Epithelial cell of esophagus (primary cell): Measurements from ENCODE around the gene CDKAL1.
A peak's percentile ranks its signal among the peaks of the same experiment; 100 is the strongest.

ENCODE experiments used
- DNase-seq: peaks from one replicate; pipeline ENCODE4 v3.0.0; 2010; ENCODE audit warnings: low read depth
- H3K4me3 ChIP-seq: 2 replicates; pipeline ENCODE4 v1.5.1; 2011; ENCODE audit warnings: mild to moderate bottlenecking, low read length, control low read depth
- TF ChIP-seq, protein P1 (sequence below): IDR thresholded peaks from 2 replicates; pipeline ENCODE4 v1.5.1; 2011; ENCODE audit warnings: low read depth, mild to moderate bottlenecking, low read length, control low read depth, inconsistent platforms; ENCODE audit not compliant: insufficient read depth; ENCODE audit errors: missing control alignments

The CDKAL1 gene

DNA sequence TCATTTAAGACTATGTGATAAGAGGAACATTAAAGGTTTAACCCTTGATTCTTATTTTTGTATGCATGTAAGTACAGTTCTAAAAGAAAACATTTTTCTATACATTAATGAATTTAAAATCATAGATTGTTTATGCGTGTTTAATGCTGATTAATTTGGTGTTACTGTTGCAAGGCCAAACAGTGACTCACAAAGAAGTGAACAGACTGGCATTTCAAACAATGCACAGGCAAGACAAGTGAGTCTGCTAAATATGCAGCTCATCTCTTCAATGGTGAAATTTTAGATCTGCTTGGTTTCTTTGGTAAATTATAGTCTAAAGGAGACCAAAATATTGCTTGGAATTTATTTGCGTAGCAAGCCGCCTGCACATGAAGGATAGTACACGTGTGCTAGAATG lies 641.9 kb downstream of the CDKAL1 start:
- DNase-seq = peak; percentile 80
- no peak overlapping the region for H3K4me3 ChIP-seq
- TF ChIP-seq, protein P1, sequence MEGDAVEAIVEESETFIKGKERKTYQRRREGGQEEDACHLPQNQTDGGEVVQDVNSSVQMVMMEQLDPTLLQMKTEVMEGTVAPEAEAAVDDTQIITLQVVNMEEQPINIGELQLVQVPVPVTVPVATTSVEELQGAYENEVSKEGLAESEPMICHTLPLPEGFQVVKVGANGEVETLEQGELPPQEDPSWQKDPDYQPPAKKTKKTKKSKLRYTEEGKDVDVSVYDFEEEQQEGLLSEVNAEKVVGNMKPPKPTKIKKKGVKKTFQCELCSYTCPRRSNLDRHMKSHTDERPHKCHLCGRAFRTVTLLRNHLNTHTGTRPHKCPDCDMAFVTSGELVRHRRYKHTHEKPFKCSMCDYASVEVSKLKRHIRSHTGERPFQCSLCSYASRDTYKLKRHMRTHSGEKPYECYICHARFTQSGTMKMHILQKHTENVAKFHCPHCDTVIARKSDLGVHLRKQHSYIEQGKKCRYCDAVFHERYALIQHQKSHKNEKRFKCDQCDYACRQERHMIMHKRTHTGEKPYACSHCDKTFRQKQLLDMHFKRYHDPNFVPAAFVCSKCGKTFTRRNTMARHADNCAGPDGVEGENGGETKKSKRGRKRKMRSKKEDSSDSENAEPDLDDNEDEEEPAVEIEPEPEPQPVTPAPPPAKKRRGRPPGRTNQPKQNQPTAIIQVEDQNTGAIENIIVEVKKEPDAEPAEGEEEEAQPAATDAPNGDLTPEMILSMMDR = no peak

DNA sequence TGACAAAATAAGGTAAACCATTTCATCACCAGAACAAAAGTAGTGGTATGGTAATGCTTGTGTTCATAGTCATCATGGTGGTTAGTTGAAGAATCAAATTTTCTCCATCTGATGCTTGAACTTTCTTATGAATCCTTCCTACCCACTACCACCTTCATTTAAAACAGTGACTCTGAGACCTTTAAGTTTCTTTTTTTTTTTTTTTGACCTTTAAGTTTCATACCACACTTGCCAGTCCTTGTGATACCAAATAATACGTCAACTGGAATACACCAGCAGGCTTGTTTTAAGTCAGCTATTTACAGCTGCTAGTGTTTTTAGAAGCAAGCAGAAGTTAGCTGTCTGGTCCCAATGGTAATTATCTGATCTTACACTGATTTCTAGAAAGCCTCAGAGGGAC lies 645.9 kb downstream of the CDKAL1 start:
- DNase-seq = no peak
- H3K4me3 ChIP-seq = no peak overlapping the region
- TF ChIP-seq, protein P1 = no peak

DNA sequence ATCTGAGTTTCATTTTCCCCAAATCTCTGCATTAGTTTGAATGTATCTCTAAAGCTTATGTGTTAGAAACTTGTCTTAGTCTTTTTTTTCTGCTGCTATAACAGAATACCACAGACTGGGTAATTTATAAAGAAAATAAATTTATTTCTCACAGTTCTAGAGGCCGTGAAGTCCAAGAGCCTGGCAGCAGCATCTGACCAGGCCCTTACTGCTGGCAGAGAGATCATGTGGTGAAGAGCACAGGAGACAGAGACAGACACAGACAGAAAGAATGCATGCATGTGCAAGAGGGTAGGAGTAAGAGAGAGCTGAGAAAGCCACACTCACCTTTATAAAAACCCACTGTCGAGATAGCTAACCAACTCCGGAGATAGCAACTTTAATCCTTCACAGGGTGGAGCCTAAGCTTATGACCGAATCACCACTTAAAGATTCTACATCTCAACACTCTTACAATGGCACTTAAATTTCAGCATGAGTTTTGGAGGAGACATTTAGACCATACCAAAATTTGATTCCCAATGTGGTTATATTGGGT lies 646.6 kb downstream of the CDKAL1 start:
- no peak for DNase-seq
- H3K4me3 ChIP-seq = no peak overlapping the region
- TF ChIP-seq, protein P1 = no peak

DNA sequence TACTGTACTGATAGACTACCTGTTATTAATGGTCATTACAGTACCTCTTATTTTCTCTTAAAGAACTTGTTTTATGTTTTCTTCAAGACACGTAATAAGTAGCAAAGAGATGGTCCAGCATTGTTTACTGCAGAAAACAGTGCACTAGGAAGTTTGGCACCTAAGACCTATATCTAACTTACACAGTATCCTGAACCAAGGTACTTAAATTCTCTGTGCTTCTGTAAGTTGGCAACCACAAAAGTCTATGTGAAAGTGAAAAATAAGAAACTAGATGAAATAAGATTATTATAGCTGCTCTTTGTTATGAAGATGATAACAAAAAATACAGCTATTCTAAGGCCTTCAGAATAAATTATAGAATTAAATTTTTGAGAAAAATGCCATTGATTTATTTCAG lies 647.6 kb downstream of the CDKAL1 start:
- no peak for DNase-seq
- no peak overlapping the region for H3K4me3 ChIP-seq
- TF ChIP-seq, protein P1 = no peak

DNA sequence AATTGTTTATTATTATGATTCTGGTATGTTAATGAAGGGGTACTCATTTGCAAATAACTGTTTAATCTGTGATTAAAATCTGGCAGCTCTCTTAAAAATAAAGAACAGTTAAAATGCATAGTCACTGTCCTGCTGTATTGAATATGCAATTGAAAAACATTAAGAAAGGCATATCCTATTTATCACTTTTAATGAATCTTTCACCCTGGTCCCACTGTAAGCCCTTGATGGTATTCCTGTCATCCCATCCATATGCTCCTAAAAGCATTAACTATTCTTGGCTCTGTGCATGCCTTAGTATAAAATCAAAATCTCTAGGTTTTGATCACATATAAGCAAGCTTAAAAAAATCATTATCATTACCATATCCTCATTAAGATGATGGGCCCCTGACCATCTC lies 648.3 kb downstream of the CDKAL1 start:
- DNase-seq = no peak
- TF ChIP-seq, protein P1 = no peak
- H3K4me3 ChIP-seq = no peak overlapping the region

DNA sequence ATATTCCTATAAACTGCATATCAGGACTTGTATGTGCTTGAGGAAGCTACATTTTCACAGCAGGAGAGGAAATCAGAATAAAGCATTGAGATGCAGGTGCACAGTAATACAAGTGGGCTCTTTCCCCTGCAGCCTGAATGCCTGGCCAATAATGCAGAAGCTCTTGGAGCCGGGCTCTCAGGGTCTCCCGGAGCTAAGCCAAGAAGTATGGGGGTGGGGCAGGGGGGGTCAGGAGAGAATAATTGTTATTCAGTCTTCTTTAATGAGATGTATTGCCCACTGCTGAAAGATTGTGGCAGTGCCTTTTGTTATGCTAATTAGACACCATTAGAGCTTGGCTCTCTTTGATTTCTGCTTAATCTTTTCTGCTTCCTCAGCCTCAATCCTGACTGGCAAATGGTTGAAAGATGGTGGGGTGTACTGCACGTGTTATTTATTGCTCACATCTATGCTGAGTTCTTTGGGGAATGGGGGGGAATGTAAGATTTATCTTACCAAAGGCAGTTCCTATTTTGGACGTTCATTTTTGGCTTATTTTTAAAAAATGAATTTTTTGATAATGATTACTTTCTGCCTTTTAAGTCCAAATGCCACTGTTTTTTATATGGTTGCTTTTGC lies 651.7 kb downstream of the CDKAL1 start:
- H3K4me3 ChIP-seq = no peak overlapping the region
- TF ChIP-seq, protein P1 = no peak
- DNase-seq = no peak

DNA sequence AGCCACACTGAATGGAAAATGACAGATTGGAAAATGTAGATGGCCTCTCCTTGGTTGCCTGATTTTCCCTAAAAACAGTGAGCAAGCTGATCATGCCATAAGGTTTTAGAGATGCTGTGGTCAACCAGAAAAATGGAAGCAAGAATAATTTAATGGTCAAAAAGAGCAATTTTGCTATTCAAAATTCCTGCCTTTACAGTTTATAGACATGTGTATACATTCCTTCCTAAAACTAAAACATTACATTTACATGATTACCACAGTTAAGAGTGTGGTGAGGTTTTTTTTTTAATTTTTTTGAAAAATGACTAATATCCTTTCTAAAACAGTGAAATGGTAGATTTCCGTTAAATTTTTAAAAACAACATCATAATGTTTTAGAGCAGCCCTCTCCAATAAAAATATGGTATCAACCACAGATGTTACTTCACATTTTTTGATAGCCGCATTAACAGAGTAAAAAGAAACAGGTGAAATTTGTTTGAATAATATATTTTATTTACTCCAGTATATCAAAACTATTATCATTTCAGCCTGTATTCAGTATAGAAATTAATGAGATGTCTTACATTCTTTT lies 652.3 kb downstream of the CDKAL1 start:
- no peak for DNase-seq
- H3K4me3 ChIP-seq = no peak overlapping the region
- TF ChIP-seq, protein P1 = no peak
